Neural progenitor cell (in vitro differentiated cells): Measurements from ENCODE around the gene HIGD1C. TPM values are rescaled to one million over a fixed set of nuclear protein-coding genes. Genes with fewer than 3 reads are reported as not detected.
"Not testable (repeated sequence)": the region's sequence is repeated elsewhere in the genome, so short reads cannot be mapped to it uniquely, and the experiment has no call there.

Experiments
- DNase-seq: peaks from one replicate; pipeline ENCODE4 v3.0.0-alpha.2; 2016; ENCODE audit warnings: low spot score
- H2AFZ ChIP-seq: fragments of 200-600 bp; sonication (generic); replicated peaks from 2 replicates; pipeline ENCODE4 v1.6.1; 2016; ENCODE audit warnings: antibody characterized with exemption
- H3F3A ChIP-seq: fragments of 200-600 bp; sonication (generic); 2 replicates; pipeline ENCODE4 v1.6.1; 2016; ENCODE audit warnings: antibody characterized with exemption, low read depth
- H3K27ac ChIP-seq: fragments of 200-600 bp; sonication (generic); 2 replicates; pipeline ENCODE4 v1.5.1; 2016; ENCODE audit warnings: mild to moderate bottlenecking
- H3K27me3 ChIP-seq: fragments of 200-600 bp; sonication (generic); 2 replicates; pipeline ENCODE4 v1.6.1; 2016; ENCODE audit warnings: mild to moderate bottlenecking, moderate library complexity
- H3K36me3 ChIP-seq: fragments of 200-600 bp; sonication (generic); 2 replicates; pipeline ENCODE4 v1.5.1; 2016
- H3K4me1 ChIP-seq: fragments of 200-600 bp; sonication (generic); 2 replicates; pipeline ENCODE4 v1.6.1; 2016; ENCODE audit warnings: mixed run types
- H3K4me2 ChIP-seq: fragments of 200-600 bp; sonication (generic); 2 replicates; pipeline ENCODE4 v1.6.1; 2016
- H3K4me3 ChIP-seq: fragments of 200-600 bp; sonication (generic); 2 replicates; pipeline ENCODE4 v1.5.1; 2016
- H3K79me2 ChIP-seq: fragments of 200-600 bp; sonication (generic); 2 replicates; pipeline ENCODE4 v1.6.1; 2016; ENCODE audit warnings: low read depth
- H3K9ac ChIP-seq: fragments of 200-600 bp; sonication (generic); 2 replicates; pipeline ENCODE4 v1.6.1; 2016
- H3K9me3 ChIP-seq: fragments of 200-600 bp; sonication (generic); 2 replicates; pipeline ENCODE4 v1.5.1; 2016; ENCODE audit warnings: low read depth
- H4K20me1 ChIP-seq: fragments of 200-600 bp; sonication (generic); 2 replicates; pipeline ENCODE4 v1.6.1; 2016; ENCODE audit warnings: low read depth
- H3K27ac Mint-ChIP-seq: 3 replicates; pipeline ENCODE4 v1.8.0; 2021; ENCODE audit warnings: mixed read lengths
- H3K27me3 Mint-ChIP-seq: 2 replicates; pipeline ENCODE4 v1.8.0; 2022; ENCODE audit warnings: low read depth, mild to moderate bottlenecking, inconsistent platforms, moderate library complexity, mixed read lengths; ENCODE audit not compliant: insufficient read depth
- H3K36me3 Mint-ChIP-seq: 3 replicates; pipeline ENCODE4 v1.8.0; 2021; ENCODE audit warnings: mixed read lengths
- H3K4me1 Mint-ChIP-seq: 3 replicates; pipeline ENCODE4 v1.8.0; 2021; ENCODE audit warnings: mixed read lengths
- H3K4me3 Mint-ChIP-seq: 3 replicates; pipeline ENCODE4 v1.8.0; 2021; ENCODE audit warnings: mild to moderate bottlenecking, moderate library complexity, mixed read lengths
- H3K9me3 Mint-ChIP-seq: 3 replicates; pipeline ENCODE4 v1.8.0; 2020; ENCODE audit warnings: mixed read lengths
- EZH2 ChIP-seq: fragments of 200-600 bp; sonication (generic); IDR thresholded peaks from 2 replicates; pipeline ENCODE4 v1.6.1; 2017; ENCODE audit warnings: antibody characterized with exemption, mild to moderate bottlenecking, moderate library complexity
- EZH2phosphoT487 ChIP-seq: fragments of 200-600 bp; sonication (generic); IDR thresholded peaks from 2 replicates; pipeline ENCODE4 v1.6.1; 2017; ENCODE audit warnings: antibody characterized with exemption
- total RNA-seq: library from RNA; depleted of rRNA; stranded (reverse); fragments of >200 nt; gene quantifications from 2 replicates; pipeline ENCODE4 v1.2.3, GENCODE V29; 2015; ENCODE audit warnings: low replicate concordance
- TF ChIP-seq, protein P1 (sequence below): fragments of 200-600 bp; sonication (generic); IDR thresholded peaks from 2 replicates; pipeline ENCODE4 v1.5.1; 2017; ENCODE audit warnings: antibody characterized with exemption, mild to moderate bottlenecking

Gene HIGD1C
- not detected in 2 replicates for total RNA-seq

- no peak for TF ChIP-seq EZH2phosphoT487
- TF ChIP-seq, protein P1, sequence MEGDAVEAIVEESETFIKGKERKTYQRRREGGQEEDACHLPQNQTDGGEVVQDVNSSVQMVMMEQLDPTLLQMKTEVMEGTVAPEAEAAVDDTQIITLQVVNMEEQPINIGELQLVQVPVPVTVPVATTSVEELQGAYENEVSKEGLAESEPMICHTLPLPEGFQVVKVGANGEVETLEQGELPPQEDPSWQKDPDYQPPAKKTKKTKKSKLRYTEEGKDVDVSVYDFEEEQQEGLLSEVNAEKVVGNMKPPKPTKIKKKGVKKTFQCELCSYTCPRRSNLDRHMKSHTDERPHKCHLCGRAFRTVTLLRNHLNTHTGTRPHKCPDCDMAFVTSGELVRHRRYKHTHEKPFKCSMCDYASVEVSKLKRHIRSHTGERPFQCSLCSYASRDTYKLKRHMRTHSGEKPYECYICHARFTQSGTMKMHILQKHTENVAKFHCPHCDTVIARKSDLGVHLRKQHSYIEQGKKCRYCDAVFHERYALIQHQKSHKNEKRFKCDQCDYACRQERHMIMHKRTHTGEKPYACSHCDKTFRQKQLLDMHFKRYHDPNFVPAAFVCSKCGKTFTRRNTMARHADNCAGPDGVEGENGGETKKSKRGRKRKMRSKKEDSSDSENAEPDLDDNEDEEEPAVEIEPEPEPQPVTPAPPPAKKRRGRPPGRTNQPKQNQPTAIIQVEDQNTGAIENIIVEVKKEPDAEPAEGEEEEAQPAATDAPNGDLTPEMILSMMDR, result no peak
- no peak for TF ChIP-seq EZH2
- Histone ChIP-seq H3K4me2 (no peak within 1 kb of the TSS), H3K4me3 (no peak within 1 kb of the TSS), H4K20me1 (no peaks in the 10 kb centered on the region), H2AFZ (no peak within 1 kb of the TSS), H3K9me3 (no peaks in the 10 kb centered on the region), H3K27me3 (no peaks in the 10 kb centered on the region), H3K4me1 (no peaks in the 10 kb centered on the region), H3F3A (no peaks in the 10 kb centered on the region), H3K79me2 (no peaks in the 10 kb centered on the region), H3K27ac (no peak within 1 kb of the TSS), H3K36me3 (no peaks in the 10 kb centered on the region), H3K9ac (no peak within 1 kb of the TSS)
- DNase-seq, result no peak
- Mint-ChIP-seq H3K27ac (no peak within 1 kb of the TSS), H3K36me3 (no peaks in the 10 kb centered on the region), H3K4me3 (no peak within 1 kb of the TSS), H3K27me3 (no peaks in the 10 kb centered on the region), H3K4me1 (no peaks in the 10 kb centered on the region), H3K9me3 (no peaks in the 10 kb centered on the region)
Observed at GRCh38 chr12:50952510-50952909, at the start of gene HIGD1C. TSS of gene HIGD1C (plus strand) at chr12:50952544. CDS start at chr12:50953999, 1,455 bp downstream.

GRCh38 chr12:50908479-50908878, 43.9 kb upstream of the HIGD1C start:
- H3K4me3 Mint-ChIP-seq, H4K20me1 ChIP-seq, H3K4me1 Mint-ChIP-seq, H3K27me3 ChIP-seq, H3K79me2 ChIP-seq, H3K4me2 ChIP-seq, H3K27ac ChIP-seq, H3K27ac Mint-ChIP-seq, H3F3A ChIP-seq, DNase-seq, H3K36me3 ChIP-seq, H2AFZ ChIP-seq, H3K9ac ChIP-seq, H3K27me3 Mint-ChIP-seq, H3K4me1 ChIP-seq, H3K9me3 ChIP-seq, H3K36me3 Mint-ChIP-seq, H3K4me3 ChIP-seq: not testable (repeated sequence)
- peaks cover 11% of the 10 kb centered on the region for H3K9me3 Mint-ChIP-seq

DNA sequence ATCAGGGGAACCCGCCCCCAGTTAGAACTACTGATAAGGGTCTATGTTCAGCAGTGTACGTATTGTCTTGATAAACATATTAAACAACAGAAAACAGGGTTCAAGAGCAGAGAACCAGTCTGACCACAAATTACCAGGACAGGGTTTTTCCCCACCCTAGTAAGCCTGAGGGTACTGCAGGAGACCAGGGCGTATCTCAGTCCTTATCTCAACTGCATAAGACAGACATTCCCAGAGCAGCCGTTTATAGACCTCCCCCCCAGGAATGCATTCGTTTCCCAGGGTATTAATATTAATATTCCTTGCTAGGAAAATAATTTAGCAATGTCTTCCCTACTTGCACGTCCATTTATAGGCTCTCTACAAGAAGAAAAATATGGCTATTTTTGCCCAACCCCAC, 40.0 kb upstream of the HIGD1C start:
- H3K4me3 ChIP-seq, H3K4me1 ChIP-seq, H3K4me1 Mint-ChIP-seq, H3K9ac ChIP-seq, DNase-seq, H3K27me3 Mint-ChIP-seq, H3K36me3 Mint-ChIP-seq, H3K36me3 ChIP-seq, H3K27ac Mint-ChIP-seq, H4K20me1 ChIP-seq, H3K79me2 ChIP-seq, H3F3A ChIP-seq, H3K27ac ChIP-seq, H2AFZ ChIP-seq, H3K4me3 Mint-ChIP-seq, H3K4me2 ChIP-seq, H3K27me3 ChIP-seq: not testable (repeated sequence)
- H3K9me3 Mint-ChIP-seq, result peaks cover 34% of the 10 kb centered on the region
- H3K9me3 ChIP-seq, result peaks cover 11% of the 10 kb centered on the region

DNA sequence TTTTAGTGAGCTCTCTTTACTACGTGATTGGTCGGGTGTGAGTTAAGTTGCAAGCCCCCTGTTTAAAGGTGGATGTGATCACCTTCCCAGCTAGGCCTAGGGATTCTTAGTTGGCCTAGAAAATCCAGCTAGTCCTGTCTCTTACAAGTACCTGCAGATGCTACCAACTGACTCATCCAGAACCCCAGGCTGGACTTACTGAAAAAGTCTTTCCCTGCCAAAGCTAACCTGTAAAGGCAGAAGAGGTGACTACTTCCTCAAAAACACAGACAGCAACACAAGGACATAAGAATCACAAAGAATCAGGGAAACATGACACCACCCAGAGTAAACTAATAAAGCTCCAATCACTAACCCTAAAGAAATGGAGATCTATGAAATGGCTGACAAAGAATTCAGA, 39.1 kb upstream of the HIGD1C start:
- no peaks in the 10 kb centered on the region for H3K79me2 ChIP-seq
- H3K9me3 ChIP-seq, result peaks cover 11% of the 10 kb centered on the region
- Mint-ChIP-seq H3K4me3 (no peak overlapping the region), H3K9me3 (peaks cover 41% of the 10 kb centered on the region), H3K27me3 (no peaks in the 10 kb centered on the region), H3K27ac (no peak overlapping the region), H3K36me3 (no peaks in the 10 kb centered on the region), H3K4me1 (no peaks in the 10 kb centered on the region)
- H3K27me3 ChIP-seq, result no peaks in the 10 kb centered on the region
- H3K4me3 ChIP-seq, result no peak overlapping the region
- no peaks in the 10 kb centered on the region for H3K36me3 ChIP-seq
- H3K4me2 ChIP-seq, result no peak overlapping the region
- no peaks in the 10 kb centered on the region for H3K4me1 ChIP-seq
- no peaks in the 10 kb centered on the region for H4K20me1 ChIP-seq
- no peak overlapping the region for H3K27ac ChIP-seq
- H2AFZ ChIP-seq, result no peak overlapping the region
- no peak overlapping the region for H3K9ac ChIP-seq
- no peak for DNase-seq
- TF ChIP-seq EZH2, result no peak
- TF ChIP-seq EZH2phosphoT487, result no peak
- TF ChIP-seq, protein P1, result no peak
- no peaks in the 10 kb centered on the region for H3F3A ChIP-seq
